Stimulated activated CD4-positive, alpha-beta T cell treated with anti-CD3 and anti-CD28 coated beads, TNF-alpha, amount 100 ng/mL, for 4 hours (primary cell): Measurements from ENCODE around the gene CDH23.

Experiments used
- DNase-seq, 3 experiments: peaks; one replicate each; pipeline ENCODE4 v3.0.0-alpha.2; 2020; ENCODE audit warnings: low read depth in 3 of 3

The CDH23 gene

DNA sequence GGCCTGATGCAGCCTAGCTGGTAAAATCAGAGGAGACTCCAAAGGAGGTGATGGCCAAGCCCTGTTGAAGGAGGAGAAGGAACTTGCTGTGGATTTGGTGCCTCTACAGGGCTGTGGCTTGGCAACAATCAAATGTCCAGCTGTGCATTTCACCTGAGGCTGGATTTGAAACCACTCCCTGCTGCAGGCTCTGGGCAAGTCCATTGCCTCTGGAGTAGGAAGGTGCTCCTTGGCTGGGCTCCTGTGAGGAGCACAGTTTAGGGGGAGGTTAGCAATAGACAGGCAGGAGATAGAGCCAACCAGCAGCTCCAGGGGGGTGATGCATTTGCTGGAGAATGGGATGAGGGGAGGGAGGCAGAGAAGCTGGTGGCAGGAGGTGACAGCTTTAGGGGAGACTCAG is 26.5 kb downstream of the CDH23 start:
- no peak for DNase-seq

DNA sequence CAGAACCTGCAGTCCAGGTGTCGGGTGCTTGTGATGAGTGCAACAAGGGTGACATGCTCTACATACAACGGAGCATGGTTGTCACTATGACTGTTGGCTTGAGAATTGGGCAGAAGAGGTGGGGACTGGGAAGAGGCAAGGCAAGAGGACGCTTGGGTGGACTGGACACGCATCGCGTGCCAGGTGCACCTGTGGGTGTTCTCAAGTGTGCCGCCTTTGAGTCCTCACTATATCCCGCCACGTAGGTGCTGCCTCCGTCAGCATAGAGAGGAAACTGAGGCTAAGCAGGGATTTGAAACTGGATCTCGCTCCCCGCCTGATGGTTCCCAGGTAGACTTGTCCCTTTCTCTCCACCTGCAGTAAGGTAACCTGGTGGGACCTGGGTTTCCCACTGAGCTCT is 27.2 kb downstream of the CDH23 start:
- DNase-seq: no peak

DNA sequence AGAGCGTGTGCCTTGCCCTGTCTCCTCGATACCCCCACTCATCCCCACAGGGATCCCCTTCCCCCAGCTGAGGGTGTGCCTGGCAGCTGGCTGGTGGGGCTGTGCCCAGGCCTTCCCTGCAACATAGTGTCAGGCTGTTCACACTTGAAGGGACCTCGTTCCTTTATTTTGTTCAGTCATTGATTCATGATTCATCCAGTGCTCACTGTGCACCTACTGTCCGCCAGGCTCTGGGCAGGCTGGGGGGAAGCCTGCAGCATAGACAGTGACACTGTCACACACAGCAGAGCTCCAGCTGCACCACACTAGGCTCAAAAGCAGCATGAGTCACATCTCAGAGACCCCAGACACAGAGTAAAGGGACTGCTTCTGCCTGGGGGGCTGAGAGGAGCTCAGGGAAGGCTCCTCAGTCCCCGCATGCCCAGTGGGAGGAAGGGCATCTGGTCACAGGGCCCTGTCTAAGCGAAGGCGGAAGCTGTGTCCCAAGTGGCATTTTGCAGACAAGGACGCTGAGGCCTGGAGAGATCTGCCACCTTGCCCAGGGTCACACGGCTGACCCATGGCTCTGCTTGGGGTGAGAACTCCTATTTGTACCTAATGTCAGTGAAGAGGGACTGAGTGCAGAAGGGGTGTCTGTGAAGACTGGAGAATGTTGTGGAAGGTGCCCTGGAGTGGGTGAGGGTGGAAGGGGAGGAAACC is 27.9 kb downstream of the CDH23 start:
- no peak for DNase-seq

DNA sequence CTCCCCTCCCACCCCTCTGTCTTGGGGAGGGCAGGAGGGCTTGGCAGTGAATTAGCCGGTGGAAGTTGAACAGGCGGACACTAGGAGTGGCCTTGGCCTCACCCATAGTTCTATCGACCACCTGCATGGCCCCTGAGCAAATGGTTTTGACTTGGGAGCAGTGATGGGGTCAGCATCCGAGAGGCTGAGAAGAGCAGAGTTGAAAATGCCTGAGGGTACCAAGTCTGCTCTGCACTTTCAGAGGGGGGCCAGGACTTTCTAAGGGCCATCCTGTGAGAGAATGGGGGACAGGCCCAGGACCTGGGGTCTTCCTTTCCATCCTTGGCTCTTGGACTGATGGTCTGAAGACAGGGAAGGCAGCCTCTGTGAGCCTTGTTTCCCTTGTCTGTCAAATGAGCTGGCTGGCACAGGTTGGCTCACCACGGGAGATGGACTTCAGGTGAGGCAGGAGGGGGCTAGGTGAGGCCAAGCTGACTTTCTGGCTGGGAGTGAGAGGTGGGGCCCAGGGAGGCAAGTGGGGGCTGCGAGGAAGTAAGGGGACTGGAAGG is 29.4 kb downstream of the CDH23 start:
- no peak for DNase-seq

DNA sequence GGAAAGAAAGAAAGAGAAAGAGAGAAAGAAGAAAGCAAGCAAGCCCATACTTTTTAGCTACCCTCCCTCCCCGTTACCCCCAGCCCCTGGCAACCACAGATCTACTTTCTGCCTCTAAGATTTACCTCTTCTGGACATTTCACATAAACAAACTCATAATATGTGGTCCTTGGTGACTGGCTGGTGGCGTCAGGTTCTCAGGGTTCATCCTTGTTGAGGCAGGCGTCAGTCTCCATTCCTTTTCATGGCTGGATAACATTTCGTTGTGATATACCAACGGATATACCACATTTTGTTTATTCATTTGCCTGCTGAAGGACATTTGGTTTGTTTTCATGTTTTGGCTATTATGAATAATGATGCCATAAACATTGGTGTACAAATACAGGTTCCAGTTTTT is 30.5 kb downstream of the CDH23 start:
- no peak for DNase-seq

DNA sequence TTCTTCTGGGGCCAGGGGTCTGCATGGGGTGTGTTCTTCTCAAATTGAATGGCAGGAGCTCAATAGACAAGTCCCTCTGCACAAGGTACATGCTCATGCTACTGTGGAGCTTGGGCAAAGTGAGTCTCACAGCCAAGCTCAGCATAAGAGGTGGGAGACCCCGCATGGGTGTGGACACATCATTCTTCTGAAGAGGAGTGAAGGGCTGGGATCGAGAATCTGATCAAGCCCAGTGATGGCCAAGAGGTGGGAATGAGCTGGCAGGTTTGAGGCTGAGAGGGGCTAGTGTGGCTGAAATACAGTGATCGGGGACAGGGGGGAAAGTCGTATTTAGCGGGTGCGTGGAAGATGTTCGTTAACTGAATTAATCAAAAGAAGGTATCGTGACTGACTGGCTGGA is 32.6 kb downstream of the CDH23 start:
- DNase-seq: no peak

DNA sequence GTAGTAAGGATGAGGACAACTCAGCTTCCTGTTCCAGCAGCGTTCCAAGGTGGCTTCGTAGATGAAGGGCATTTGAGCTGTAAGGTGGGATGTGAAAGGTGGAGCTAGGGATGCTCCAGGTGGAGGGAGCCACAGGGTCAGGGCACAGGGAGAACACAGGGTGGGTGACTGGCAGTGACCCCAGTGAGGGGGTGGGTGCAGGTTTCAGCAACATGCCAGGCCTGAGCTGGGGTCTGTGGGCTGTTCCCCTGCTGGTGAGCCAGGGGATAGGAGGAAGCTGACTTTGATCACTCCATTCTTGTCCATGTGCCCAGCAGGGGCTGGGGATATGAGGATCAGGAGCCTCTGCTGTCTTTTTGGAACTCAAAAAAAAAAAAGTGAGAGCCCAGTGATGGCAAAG is 33.2 kb downstream of the CDH23 start:
- DNase-seq: no peak

DNA sequence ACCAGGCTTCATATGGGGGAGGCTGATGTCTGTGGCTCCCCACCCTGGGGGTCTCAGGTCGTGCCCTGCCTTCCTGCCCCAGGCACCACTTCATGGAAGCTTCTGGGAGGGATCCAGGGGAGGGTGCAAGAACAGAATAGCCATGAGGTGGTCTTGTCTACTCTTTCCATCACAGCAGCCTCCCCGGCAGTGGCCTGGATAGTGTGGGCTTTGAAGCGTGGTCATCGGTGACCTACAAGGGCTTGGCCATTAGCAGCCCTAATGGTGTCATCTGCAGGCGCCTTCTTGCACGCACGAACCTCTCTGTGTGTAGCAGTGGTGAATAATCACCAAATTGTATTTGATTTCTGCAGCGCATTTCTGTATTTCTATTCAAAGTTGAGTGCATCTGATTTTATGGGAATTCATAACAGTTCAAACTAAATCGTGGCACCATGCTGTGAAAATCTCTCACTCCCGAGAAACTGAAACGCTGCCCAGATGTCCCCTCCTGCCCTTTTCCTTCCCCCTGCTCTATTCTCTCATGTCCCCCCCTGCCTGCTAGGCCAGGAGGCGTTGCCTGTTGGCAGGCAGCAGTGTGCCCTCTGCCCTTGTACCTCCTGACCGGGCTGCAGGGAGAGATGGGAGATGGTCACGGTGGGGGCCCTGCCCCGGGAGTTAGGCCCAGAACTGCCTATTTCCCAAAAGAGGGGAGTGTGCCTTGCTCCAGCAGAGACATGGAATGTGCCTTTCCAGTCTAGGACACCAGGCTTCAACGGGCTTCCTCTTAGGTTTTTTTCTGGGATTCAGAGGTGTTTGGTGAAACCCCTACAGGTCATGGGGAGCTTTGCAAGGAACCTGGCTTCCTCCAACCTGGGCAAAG is 34.8 kb downstream of the CDH23 start:
- DNase-seq: no peak

DNA sequence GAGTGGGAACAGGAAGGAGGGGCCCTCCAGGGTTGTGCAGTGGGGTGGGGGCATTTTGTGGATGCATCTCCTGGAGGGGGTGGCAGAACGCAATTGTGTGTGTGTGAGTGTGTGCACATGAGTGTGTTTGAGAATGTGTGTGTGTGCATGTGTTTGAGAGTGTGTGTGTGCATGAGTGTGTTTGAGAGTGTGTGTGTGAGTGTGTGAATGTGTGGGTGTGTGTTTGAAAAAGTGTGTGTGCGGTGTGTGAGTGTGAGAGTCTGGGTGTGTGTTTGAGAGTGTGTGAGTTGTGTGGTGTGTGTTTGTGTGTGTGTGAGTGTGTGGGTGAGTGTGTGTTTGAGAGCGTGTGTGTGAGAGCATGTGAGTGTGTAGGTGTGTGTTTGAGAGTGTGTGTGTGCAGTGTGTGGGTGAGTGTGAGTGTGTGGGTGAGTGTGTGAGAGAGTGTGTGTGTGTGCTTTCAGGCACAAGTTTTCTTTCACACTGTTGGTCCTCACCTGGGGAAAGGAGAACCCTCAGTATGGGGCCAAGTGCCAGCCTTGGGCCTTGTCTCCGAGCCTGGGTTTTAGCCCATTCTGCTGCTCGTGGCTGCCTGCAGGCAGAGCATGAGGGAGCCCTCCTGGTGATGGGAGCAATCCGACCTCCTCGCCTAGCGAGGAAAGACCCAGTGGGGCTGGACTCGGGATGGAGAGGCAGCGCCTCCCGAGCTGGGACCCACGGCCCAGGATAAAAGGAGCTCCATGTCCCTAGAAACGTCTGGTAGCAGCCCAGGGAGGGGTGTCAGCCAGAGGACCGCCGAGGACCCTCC is 35.6 kb downstream of the CDH23 start:
- DNase-seq: no peak

DNA sequence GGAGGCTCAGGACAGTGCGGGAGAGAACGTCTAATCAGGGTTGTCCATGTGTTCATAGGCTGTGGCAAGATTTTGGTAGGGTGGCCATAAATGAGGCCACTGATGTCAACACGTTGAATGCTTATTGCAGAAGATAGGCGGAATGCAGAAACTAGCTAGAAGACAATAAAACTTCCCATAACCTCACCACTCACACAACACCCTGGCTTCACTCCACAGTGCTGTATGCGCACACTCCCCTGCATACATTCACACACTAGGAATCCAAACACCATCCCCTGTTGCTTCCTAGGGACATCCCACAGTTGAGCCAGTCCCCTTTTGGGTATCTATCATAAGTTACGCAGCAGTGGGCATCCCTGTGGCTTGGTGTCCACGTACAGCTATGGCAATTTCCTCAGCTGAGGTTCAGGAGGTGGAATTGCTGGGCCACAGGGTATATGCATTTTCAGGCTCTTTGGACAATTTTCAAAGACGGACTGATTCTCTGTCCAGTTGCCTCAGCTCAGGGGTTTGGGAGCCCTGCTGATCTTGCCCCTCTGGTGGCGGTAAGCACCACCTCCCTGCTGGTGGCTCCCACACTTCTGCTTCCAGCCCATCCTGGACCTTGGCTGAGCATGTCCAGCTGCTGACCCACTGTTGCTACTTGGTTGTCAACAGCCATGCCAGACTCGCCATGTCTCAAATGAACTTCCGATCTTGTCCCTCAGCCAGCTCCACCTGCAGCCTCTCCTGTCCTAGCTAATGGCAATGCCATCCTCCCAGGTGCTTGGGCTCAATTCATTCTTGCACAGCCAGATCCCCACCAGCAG is 36.4 kb downstream of the CDH23 start:
- DNase-seq: no peak

DNA sequence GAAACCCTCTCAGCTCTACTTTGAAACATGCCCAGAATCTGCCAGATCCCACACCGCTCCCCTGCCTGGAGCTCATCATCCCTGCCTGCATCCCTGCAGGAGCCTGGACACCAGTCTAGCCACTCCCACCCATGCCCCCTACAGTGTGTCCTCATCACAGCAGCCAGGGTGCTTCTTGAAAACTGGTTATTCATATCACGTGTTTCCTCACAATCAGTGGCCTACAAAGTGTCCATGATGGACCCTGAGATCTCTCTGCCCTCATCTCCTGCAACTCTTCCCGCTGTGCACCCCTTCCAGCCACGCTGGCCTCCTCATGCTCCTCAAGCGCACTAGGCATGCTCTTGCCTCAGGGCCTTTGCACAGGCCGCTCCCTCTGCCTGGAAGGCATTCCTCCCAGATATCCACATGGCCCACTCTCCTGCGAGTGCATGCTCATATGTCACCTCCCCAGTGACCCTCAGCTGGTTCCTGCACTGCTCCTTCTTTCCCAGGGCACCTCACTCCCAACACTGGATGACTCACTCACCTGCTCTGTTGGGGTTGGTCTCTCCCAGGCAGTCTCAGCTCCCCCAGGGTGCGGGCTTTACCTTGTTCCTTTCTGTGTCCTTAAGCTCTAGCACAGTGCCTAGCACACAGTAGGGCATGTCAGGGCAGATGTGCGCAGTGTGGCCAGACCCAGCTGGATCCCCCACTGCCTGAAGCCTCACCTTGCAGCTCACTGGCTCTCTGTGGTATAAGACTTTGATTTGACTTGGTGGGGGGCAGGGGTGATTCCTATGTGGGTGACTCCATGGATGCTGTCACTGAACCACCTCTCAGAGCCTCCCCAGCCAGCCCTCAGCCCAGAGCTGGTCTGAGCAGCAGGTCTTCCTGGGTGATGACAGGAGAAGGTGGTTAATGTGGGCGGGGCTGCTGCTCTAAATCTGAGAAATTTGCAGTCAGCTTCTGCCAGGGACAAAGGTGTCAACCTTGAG is 37.3 kb downstream of the CDH23 start:
- DNase-seq: no peak

DNA sequence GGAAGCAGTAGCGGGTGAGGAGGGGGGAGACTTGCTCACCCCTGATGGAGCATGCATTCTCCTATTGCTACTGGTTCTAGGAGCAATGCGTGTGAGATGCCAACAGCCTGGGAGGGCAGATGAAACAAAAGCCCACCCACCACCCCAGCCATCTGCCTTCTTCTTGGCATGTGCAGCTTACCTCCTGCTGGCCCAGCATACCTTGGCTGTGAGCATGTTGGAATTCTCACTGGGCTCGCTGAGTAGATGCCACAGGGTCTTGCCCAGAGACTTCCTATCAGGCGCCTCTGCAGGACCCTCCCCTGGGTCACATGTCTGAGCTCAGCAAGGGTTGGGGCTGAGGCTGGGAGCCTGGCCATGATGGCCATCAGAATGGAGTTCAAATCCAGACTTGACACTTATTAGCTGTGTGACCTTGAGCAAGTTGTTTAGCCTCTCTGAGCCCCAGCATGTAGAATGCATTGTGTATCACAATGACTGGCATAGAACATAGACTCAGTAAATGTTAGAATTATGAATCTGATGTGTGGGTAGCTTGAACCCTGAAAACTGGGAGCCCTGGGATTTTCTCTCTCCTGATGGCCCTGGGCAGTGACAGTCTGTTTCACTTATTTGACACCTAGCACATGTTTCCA is 38.2 kb downstream of the CDH23 start:
- DNase-seq: no peak

DNA sequence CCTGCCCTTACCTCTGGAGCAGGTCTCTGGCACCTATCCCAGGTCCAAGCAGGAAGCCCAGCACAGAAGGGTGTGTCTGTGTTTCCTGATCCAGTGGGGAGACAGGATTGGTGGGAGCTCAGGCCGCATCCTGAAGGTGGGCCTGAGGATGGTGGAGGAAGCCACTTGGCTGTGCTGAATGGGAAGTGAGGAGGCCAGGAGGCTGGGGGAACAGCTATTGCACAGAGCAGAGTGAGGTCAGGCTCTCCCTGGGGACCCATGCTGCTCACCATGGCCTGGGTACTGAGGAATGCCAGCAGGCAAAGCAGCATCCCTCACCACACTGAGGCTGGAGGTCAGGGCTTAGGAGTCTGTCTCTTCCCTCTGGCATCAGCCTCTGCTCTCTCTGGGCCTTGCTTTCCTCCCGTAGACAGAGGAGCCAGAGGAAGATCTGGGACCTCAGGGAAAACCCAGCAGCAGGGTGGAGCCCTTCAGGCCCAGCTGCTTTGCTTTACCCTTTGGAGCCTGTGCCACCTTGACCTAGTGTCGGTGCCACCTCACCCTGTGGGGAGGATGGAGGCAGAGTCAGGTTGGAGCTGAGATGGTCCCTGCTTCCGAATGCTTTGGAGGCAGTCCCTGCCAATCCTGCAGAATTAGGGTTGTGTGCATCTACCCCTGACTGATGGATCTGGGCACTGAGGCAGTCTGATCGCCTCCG is 39.0 kb downstream of the CDH23 start:
- DNase-seq: no peak

DNA sequence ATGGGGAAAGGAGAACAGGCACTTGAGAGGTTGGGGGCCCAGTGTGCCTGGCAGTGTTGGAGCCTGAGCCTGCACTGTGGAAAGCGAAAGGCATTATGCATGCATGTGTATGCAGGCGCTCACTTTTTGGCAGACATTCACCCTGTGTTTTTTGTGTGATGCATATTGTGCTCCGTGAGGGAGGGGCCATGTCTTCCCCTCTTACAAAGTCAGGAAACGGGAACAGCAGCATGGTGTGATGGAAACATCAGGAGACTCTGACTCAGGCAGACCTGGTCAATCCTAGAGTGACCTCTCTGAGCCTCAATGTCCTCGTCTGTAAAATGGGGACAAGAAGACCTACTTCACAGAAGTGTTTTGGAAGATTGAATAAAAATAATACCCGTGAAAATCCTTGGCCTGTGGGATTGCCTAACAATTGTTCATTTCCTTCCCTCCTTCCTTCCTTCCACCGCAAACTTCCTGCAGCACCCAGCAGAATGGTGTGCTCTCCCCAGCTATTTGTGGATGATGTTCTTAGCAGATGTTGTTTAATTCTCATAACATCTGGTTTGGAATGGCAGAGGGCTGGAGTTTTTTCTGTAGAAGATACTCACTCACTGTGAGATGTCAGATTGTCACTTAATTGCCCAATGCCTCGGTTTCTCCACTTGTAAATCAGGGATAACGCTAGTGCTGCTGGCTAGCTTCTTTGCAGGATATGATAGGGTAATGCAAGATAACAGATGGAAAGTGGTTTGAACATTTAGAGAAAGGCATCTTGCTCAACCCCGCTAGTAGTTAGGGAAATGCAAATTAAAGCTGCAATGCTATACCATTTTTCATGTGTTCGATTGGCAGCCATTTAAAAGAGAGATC is 39.8 kb downstream of the CDH23 start:
- no peak for DNase-seq

DNA sequence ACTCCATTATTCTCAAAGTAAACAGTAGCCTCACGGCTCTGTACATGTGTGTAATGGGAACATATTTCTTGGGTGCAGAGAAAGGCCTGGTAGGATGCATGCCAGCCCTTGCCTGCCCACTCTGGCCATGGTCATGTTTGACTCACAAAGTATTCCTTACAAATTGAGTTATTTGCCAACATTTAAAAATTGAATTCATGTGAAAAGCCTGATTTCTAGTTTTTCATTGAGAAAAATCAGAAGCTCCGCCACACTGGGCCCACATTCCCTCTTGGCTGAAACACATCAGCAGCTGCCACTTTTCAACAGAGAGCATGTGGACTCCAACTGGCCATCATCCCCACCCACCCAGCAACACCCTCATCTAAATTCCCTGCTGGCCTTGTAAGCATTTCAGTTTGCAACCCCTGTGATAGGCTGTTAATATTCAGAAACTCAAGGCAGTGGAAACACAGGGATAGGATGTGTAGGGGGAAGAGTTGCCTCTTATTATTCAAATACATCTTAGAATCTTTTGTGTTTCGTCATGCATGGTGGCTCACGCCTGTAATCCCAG is 40.9 kb downstream of the CDH23 start:
- DNase-seq: no peak

DNA sequence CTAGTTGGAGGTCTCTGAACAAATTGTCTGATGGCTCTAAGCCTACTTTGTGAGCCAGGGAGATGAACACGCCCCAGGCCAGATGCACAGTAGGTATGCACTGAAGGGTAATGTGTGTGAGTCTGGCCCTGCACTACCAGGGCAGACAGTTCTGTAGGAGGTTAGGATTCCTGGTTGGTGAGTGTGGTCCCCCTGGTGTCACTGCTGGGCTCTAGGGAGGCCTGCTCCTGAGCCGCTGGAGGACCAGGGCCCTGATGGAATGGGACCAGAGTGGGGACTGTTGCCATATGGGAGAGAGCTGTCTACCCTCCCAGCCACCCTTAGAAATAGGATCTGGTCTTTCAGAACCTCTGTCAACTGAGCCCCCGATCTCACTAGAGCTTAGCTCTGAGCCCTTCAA is 42.0 kb downstream of the CDH23 start:
- no peak for DNase-seq

DNA sequence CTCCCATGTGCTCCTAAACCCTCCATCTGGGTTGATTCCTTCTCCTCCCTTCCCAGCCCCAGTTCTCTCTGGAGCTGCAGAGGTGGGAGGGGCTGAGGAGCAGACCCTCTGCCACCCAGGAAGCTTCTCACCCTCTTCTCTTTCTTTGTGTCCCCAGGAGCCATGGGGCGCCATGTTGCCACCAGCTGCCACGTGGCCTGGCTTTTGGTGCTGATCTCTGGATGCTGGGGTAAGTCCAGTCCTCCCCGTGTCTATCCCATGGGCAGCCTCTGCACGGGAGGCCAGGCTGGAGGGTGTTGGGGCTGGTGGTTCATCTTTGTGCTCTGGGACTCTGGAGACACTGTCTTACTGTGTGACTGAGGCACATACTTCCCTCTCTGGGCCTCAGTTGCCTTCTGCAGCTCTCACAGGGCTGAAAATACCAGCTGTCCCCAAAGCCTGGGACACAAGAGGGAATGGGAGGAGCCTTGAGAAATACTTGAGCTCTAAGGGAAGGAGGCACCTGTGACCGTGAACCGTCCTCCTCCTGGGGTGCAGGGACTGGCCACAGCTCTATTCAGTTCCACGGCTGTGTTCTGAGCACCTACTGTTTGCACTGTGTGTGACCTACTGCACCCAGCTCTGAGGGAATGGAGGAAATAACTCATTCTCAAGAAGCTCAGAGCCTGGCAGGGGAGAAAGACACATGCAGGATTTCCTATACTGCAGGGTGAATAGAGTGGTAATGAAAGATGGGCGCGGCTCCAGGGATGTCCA is 43.1 kb downstream of the CDH23 start:
- DNase-seq: no peak
